GM19468 (cell line): ENCODE results near the gene HEXD.
"Not testable (repeated sequence)": the region's sequence is repeated elsewhere in the genome, so short reads cannot be mapped to it uniquely, and the experiment has no call there.

Experiments
- ATAC-seq: cut with Tn5 transposase; IDR thresholded peaks from one replicate; pipeline ENCODE4 v1.9.1; 2021; ENCODE audit warnings: mild to moderate bottlenecking, moderate library complexity, moderate number of reproducible peaks; ENCODE audit not compliant: unreplicated experiment; ENCODE audit errors: extremely low read depth

Gene HEXD

DNA sequence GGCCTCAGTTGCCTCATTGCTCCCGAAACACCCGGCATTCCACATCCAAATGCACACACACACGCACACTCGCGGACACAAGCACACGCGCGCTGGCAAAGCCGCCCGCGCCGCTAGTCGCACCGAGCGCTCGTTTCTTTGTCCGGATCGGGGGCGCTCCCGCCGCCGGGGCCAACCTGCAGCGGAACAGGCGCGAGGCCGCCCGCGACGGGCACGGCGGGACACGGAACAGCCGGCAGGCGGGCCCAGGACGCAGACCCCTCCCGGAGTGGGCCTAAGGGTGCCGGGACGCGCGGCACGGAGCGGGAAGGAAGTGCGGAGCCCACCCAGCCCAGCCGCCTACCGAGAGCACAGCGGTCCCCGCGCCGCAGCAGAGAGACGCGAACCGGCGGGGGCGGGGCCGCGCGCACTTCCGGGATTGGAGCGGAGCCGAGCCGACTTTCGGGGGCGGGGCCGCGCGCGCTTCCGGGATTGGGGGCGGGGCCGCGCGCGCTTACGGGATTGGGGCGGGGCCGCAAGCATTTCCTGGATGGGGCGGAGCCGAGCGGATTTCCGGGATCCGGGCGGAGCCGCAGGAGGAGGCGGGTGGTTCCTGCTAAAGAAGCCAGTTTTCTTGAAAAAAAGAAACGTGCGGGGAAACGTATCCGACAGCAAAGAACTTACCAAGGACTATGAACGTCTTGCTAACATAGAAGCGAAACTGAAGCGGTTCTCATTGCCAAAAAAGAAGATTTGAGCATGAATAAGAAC, 32.4 kb downstream of the HEXD start, which contains the start of gene CYBC1:
Gene CYBC1, minus strand, starts transcription at position 396 of the 750 bp plus-strand sequence. CDS start 1,498 bp downstream, outside the sequence.
- ATAC-seq, result peak; percentile 36

DNA sequence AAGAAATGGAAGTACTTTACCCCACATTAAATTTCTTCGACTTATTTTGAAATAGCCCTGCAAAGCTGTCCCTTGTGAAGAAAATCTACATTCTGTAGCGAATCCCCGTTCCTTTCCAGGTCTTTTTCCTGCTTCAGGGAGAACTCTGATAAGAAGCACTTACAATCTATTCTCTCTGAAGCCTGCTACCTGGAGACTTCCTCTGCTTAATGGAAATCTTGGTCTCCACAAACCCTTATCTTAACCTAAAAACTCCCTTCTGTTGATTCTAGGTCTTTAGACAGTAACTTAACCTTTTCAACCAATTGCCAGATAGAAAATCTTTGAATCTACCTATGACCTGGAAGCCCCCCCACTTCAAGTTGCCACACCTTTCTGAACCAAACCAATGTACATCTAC, 34.0 kb downstream of the HEXD start:
- no peak for ATAC-seq

DNA sequence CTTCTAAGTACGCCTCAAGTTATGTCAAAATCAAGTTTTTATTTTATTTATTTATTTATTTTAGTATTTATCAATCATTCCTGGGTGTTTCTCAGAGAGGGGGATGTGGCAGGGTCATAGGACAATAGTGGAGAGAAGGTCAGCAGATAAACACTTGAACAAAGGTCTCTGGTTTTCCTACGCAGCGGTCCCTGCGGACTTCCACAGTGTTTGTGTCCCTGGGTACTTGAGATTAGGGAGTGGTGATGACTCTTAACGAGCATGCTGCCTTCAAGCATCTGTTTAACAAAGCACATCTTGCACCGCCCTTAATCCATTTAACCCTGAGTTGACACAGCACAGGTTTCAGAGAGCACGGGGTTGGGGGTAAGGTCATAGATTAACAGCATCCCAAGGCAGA, 35.0 kb downstream of the HEXD start:
- not testable (repeated sequence) for ATAC-seq

DNA sequence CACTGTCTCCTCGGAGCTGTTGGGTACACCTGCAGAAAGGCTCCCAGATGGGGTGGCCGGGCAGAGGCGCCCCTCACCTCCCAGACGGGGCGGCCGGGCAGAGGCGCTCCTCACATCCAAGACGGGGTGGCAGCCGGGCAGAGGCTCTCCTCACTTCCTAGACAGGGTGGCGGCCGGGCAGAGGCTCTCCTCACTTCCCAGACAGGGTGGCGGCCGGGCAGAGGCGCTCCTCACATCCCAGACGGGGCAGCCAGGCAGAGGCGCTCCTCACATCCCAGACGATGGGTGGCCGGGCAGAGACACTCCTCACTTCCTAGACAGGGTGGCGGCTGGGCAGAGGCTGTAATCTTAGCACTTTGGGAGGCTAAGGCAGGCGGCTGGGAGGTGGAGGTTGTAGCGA, 35.6 kb downstream of the HEXD start:
- ATAC-seq, result not testable (repeated sequence)

DNA sequence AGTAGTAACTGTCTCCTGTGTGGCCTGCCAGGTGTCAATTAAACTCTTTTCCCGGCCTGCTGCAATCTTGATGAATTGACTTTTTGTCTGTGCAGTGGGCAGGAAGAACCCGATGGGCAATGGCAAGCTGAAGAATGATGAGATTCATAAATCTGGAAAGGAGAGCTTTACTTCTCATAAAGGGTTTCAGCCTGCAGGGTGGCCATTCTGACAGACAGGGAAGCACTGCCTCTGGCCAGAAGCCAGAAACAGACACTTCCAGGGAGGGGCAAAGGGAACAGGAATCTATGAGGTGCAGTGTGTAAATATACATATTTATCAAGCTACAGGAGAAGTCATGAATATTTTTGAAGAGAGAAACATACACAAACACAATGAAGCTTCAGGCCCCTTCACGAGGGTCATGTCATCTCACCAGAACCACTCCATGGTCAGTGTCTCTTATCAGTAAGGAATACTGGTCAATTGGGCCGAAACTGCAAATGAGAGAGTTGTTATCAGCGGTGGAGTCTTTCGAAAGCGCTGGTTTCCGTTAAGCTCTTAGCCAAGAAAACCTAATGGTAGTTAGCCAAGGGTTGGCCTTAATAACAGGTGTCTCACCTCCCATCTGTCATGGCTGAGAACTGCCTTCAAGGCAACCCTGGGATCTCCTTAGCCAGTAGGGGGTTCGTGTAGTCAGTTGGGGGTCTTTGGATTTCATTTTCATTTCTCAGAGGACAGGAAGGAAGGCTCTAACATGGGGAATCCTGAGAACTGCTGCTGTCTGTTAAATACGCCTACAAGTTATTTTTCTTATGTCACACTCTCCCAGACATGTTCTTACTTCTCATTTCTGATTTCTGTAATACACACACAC, 39.2 kb downstream of the HEXD start:
- no peak for ATAC-seq

DNA sequence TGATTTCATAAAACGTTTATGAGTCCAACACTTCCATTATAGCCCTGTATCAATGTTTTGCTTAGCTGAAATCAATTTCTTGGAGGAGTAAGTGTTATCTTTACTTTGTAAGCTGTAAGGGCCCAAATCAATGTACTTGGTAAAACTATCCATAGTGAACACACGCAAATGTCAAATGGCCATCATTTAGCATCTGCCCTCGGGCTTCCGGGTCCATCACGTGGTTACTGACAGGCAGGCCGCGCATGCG, 39.7 kb downstream of the HEXD start:
- no peak for ATAC-seq

DNA sequence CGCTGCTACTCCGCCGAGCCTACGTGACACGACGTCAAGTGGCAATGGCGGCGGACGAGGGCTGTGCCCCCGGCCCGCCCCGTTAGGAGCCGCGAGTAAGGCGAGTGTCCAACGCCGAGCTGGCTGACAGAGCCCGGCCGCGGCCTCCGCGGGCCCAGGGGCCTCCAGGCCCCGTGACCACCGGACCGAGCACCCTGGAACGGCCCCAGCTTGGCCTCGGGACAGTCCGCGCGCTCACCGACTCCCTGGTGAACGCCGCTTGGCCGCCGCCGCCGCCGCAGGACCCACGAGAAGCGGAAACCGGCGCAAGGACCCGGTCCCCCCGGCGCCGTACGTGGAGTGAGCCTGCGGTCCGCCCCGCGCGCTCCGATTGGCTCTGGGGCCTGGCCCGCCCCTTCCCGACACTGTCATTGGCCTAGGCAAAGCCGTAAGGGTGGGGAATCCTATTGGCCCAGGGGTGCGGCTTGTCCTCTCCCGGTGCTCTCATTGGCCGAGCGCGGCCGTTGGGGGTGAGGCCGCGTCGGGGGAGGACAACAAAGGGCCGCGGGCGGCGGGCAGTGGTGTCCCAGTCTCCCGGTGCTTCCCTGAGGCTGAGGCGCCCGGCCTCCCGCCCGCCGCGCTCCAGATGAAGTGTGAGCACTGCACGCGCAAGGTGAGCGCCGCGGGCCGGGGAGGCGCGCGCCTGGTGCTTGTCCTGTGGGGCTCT, 40.2 kb downstream of the HEXD start, which contains the start of gene NARF:
Gene NARF, plus strand, starts transcription at position 563 of the 706 bp plus-strand sequence. Its CDS starts 63 bp downstream, at position 626.
- peak; percentile 81 for ATAC-seq

DNA sequence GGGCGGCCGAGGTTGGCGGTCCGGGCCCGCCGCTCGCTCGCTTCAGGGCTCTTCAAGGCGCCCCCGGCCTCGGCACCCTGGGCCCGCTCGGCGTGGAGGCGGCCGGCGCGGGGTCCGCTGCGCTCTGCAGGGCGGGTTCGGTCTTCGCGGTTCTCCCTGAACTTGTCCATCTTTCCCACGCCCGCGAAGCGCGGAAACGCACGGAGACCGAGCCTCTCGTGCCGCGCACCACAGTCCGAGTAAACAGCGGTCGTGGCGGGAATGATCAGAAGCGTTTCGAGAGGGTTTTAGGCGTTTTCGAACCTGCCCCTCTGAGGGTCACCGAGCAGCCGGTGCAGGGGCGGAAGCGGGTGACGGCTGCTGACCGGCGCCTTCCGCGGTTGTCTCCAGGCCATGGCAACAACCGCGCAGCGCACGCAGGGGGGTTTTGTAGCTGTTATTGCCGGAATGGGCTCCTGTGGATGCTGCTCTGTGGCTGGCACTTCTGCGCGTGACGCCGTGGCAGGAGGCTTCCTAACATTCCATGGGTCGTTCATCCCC, 40.8 kb downstream of the HEXD start:
- no peak for ATAC-seq

DNA sequence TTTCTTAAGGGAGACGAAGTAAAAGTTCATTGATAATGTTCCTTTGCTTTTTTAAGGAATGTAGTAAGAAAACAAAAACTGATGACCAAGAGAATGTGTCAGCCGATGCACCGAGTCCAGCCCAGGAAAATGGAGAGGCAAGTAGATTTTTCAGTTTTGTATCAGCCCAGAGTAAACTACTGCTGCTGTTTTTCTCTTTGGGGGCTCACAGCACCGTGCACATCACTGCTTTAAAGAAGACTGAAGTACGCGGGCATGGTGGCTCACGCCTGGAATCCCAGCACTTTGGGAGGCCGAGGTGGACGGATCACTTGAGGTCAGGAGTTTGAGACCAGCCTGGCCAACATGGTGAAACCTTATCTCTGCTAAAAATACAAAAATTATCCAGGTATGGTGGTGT, 41.8 kb downstream of the HEXD start:
- ATAC-seq, result not testable (repeated sequence)

DNA sequence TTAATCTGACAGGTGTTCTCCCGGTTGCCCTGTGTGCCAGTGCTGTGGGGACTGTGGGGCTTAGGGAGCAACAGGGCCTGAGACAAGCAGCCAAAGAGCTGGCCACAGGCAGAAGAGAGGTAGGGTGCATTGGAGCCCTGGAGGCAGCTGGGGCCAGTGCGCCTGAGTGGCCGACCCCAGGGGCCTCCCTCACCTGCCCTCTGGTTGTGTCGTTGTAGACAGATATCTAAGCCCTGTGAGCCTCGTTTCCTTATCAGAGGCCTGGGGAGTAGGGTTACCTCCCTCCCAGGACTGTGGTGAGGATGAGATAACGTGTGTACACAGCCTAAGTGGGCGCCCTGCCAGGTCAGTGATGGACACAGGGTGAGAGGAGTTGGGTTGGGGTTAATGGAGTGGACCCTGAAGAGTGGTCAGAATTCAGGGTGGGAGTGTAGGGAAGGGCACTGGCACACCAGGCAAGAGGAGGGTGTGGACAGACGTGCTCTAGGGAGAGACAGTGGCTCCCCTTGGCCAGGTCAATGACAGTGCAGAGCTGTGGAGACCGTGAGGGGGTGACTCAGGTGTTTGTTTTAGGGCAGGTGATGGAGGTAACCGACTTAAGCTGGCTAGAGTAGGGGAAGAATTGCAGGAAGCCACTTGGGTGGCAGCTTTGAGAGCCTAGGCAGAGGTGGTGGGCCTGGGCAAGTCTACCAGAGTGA, 43.8 kb downstream of the HEXD start:
- no peak for ATAC-seq

DNA sequence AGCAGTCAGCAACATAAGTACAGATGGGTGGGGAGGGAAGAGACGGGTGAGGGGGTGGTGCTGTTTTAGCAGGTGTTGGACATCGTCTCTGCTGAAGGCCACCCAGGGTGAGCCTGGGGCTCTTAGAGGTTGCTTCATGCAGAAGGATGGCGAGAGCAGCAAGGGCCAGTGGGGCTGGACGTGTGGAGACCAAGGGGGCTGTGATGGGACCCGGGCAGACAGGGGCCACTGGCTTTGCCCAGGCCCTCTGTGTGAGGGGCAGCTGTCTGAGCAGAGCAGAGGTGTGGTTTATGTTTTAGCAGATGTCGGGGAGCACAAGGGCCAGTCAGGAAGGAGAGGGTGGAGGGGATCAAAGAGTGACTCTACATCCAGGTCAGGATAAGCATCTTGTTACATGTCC, 45.2 kb downstream of the HEXD start:
- no peak for ATAC-seq

DNA sequence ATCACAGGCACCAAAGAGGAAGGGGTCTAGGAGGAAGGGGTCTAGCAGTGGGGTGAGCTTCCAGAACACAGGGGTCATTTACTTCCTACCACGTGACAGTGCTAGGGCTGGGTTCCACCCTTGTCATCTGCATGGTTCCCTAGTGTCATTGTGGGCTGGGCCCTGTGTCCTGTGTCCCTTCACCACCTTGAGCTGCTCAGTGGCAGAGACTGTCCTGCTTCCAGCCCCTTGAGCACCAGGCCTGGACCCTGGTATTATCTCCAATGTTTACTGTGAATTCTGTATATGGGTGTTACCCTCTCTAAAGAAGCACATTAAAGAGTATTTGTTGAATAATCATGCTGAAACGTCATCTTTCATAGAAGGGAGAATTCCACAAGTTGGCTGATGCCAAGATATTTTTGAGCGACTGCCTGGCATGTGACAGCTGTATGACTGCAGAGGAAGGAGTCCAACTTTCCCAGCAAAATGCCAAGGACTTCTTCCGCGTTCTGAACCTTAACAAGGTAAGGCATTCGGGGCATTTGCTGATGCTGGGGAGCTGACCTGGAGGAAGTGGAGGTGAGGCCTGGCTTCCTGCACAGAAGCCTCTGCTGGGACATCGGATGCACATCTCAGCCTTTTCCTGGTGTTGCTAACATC, 45.9 kb downstream of the HEXD start:
- ATAC-seq, result no peak

DNA sequence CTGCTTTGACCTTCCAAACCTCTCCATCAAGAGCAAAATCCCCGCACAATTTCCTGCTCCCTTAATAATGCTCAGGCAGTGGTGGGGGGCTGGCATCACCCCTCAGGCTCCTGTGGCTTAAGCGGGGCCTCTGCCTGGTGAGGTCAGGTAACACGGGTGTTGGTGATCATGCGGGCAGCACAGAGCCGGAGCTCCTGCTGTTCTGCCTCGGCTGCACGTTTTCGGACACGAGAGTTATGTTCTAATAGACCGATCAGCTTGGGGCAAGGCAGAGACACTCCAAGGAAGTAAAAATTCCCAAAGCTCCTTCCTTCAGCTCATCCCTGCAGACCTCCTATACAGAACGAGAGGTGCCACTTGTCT, 46.4 kb downstream of the HEXD start:
- no peak for ATAC-seq

DNA sequence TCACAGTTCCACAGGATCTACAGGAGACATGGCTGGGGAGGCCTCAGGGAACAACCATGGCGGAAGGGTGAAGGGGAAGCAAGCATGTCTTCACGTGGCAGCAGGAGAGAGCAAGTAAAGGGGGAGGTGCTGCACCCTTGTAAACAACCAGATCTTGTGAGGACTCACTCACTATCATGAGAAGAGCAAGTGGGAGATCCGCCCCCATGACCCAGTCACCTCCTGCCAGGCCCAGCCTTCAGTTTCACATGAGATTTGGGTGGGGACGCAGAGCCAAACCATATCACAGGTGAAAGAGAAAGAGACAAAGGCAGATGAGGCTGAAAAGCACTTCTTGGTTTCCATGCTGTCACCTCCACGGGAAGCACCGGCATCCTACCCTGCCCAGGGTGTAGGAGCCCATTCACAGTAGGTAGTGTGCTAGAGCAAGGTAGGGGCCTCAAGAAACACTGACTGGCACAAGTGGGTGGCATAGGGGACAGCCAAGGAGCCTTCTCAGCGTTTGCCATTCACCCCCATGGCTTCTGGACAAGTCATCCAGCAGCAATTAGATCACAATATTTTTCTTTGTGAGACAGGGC, 47.0 kb downstream of the HEXD start:
- no peak for ATAC-seq

DNA sequence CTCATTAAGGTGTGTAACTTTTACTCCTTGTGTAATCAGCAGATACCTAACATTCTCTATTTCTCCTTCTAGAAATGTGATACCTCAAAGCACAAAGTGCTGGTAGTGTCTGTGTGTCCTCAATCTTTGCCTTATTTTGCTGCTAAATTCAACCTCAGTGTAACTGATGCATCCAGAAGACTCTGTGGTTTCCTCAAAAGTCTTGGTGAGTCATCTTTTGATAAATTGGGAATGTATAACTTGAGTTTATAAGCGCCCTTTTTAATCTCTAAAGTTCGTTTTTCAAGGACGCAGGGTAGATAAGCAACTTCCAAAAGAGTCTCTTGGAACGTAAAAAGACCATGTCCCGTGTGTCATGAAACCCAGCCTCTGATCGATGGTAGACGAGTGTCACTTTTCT, 50.5 kb downstream of the HEXD start:
- ATAC-seq, result no peak

DNA sequence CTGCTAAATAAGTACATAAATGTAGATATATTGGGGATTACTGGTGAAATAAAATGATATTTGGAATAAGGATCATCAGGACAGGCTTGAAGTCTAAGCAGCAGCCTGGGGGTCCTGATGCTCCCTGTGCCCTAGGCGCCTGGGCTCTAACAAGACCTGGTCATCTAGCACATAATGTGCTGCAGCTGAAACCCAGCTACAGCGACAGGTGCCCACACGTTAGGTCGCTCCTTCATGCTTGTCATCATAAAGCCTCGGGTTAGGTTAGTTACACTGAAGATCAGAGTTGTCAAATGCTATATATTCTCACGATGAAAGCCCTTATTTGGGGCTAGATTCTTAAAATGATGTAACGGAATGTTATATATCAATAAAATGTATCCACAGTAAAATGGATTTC, 51.9 kb downstream of the HEXD start:
- no peak for ATAC-seq

DNA sequence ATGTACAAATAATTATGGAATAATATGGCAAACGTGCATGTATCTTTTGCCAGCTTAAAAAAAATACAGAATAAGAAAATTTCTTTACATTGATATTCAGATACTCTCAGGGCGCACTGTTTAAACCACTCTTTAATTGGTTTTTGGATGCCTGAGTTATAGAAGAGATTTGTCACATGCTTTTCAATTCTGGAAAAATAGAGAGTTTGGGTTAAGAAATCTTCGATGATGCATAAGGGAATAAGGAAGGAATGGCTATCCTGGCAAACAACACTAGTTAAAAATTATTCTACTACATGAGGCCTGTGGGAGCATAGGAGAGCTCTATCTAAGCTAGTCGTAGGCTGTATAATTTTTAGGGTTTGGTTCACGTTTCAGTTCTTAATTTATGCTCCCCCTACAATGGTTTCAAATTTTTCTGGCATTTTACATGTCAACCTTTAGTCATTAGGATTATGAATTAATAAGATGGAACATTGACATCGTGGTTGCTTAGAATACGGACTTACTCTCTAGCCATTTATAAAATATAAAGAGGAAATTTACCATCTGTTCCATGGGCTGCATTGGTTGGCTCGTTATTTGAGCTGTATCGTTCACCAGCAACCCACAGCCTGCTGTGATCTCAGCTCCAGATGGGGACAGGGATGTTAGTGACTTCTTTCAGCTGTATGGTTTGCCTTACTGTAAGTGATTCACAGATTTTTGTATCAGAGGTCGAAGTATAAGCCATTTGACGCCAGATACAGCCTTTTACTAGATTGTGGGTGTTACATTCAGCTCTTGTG, 56.3 kb downstream of the HEXD start:
- no peak for ATAC-seq

DNA sequence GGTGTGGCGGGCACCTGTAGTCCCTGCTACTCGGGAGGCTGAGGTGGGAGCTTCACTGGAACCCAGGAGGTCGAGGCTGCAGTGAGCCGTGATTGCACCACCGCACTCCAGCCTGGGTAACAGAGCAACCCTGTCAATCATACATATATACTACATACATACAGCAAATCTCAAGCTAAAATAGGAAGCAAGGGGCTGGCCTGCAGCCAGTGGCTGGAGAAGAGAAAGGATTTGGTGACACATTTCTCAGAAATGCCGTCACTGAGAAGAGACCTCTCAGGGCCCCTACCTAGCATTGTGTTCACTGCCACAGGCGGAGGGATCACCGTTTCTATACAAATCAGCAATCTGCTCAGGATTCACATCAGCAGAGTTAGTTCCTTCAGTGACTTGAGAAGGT, 57.3 kb downstream of the HEXD start:
- no peak for ATAC-seq

DNA sequence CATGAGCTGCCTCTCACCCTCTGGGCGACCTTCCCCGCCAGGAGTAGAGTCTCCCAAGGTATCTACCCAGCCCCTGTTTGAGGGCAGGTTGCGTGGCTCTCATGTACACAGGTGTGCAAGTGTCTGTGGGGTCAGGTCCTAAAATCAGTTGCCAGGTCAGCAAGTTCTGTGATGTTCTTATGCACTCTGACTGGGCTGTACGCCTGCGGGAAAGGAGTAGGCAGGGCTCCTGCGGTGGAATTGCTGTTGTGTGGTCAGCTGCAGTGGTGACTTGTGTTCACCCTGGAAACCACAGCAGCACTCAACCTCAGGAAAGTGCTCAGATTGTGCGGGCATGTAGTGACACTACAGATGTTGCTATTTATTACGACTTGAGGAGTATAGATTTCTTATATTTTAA, 59.8 kb downstream of the HEXD start:
- no peak for ATAC-seq
